Loucy (cell line): Measurements from ENCODE around the gene SPIRE2.

Experiments
- H2AFZ ChIP-seq: fragments of 200-600 bp; sonication (generic); 2 replicates; pipeline ENCODE4 v1.6.0; 2016; ENCODE audit warnings: antibody characterized with exemption, mild to moderate bottlenecking, low read length, moderate library complexity
- H3F3A ChIP-seq: fragments of 200-600 bp; 2 replicates; pipeline ENCODE4 v1.6.0; 2016; ENCODE audit warnings: antibody characterized with exemption, low read depth, mild to moderate bottlenecking
- H3K27me3 ChIP-seq: fragments of 200-600 bp; sonication (generic); 2 replicates; pipeline ENCODE4 v1.6.1; 2014; ENCODE audit warnings: low read length, mild to moderate bottlenecking; ENCODE audit not compliant: insufficient read depth, poor library complexity, severe bottlenecking
- H3K36me3 ChIP-seq: fragments of 200-600 bp; sonication (generic); 2 replicates; pipeline ENCODE4 v1.6.1; 2016; ENCODE audit warnings: low read length; ENCODE audit not compliant: insufficient read depth
- H3K4me1 ChIP-seq: fragments of 200-600 bp; sonication (generic); 2 replicates; pipeline ENCODE4 v1.5.1; 2014; ENCODE audit warnings: low read length, mild to moderate bottlenecking; ENCODE audit not compliant: insufficient read depth, poor library complexity, severe bottlenecking
- H3K4me2 ChIP-seq: fragments of 200-600 bp; sonication (generic); 2 replicates; pipeline ENCODE4 v1.6.0; 2014; ENCODE audit warnings: antibody characterized with exemption, low read length, low read depth, mild to moderate bottlenecking; ENCODE audit not compliant: poor library complexity, severe bottlenecking
- H3K4me3 ChIP-seq: fragments of 200-600 bp; sonication (generic); 2 replicates; pipeline ENCODE4 v1.5.1; 2014; ENCODE audit warnings: low read length, mild to moderate bottlenecking, mixed read lengths; ENCODE audit not compliant: poor library complexity, severe bottlenecking
- H3K79me2 ChIP-seq: fragments of 200-600 bp; sonication (generic); 2 replicates; pipeline ENCODE4 v1.6.1; 2014; ENCODE audit warnings: low read length; ENCODE audit not compliant: insufficient read depth
- H3K9ac ChIP-seq: fragments of 200-600 bp; sonication (generic); 2 replicates; pipeline ENCODE4 v1.6.0; 2014; ENCODE audit warnings: mild to moderate bottlenecking, low read depth, low read length, moderate library complexity; ENCODE audit not compliant: poor library complexity, severe bottlenecking
- H3K9me2 ChIP-seq: fragments of 200-600 bp; sonication (generic); replicated peaks from 2 replicates; pipeline ENCODE4 v1.6.1; 2016; ENCODE audit warnings: low read depth, low read length, mixed read lengths
- H3K9me3 ChIP-seq: fragments of 200-600 bp; sonication (generic); 2 replicates; pipeline ENCODE4 v1.6.1; 2014; ENCODE audit warnings: mild to moderate bottlenecking, antibody characterized with exemption, low read length, low read depth; ENCODE audit not compliant: insufficient read depth
- H4K20me1 ChIP-seq: fragments of 200-600 bp; sonication (generic); 2 replicates; pipeline ENCODE4 v1.6.0; 2014; ENCODE audit warnings: antibody characterized with exemption, low read length, mild to moderate bottlenecking; ENCODE audit not compliant: insufficient read depth, poor library complexity, severe bottlenecking
- EZH2phosphoT487 ChIP-seq: fragments of 200-600 bp; IDR thresholded peaks from 2 replicates; pipeline ENCODE4 v1.6.1; 2018; ENCODE audit warnings: antibody characterized with exemption, mild to moderate bottlenecking, moderate library complexity, borderline replicate concordance
- TF ChIP-seq, protein P1 (sequence below): fragments of 200-600 bp; sonication (generic); conservative IDR thresholded peaks from 2 replicates; pipeline ENCODE4 v1.5.1; 2014; ENCODE audit warnings: mild to moderate bottlenecking, antibody characterized with exemption, low read length

SPIRE2 gene

DNA sequence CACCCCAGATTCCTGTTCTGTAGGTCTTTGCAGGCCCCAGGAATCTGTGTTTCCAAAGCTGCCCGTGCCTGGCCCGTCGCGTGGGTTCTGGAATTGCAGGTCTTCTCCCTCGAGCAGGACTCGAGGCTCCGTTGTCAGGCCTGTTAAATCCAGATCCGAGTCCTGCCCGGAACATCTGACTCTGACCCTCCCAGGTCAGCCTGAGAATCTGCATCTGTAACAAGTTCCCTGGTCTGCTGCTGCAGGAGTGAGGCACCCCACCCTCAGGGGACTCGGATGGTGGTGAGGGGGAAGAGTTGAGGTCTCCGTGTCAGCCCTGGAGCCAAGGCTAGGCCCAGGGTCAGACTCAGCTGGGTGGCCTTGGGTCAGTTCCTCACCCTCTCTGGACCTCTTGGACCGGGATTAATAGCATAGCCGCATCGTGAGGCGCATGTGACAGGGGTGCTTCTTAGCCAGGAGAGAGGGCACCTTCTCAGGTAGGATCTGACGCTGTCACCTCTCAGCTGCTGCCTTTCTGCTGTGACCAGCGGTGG, 8.8 kb downstream of the SPIRE2 start:
- Histone ChIP-seq H3K4me3 (peak overlapping the region; percentile 43), H3K27me3 (no peaks in the 10 kb centered on the region), H3F3A (no peaks in the 10 kb centered on the region), H3K4me1 (no peaks in the 10 kb centered on the region), H3K79me2 (no peaks in the 10 kb centered on the region), H3K4me2 (peak overlapping the region; percentile 46), H2AFZ (peak overlapping the region; percentile 64; the same call in 1 of the 2 replicates), H3K9ac (no peak overlapping the region), H4K20me1 (no peaks in the 10 kb centered on the region), H3K9me3 (no peaks in the 10 kb centered on the region), H3K9me2 (no peaks in the 10 kb centered on the region), H3K36me3 (no peaks in the 10 kb centered on the region)
- no peak for TF ChIP-seq EZH2phosphoT487
- TF ChIP-seq, protein P1, sequence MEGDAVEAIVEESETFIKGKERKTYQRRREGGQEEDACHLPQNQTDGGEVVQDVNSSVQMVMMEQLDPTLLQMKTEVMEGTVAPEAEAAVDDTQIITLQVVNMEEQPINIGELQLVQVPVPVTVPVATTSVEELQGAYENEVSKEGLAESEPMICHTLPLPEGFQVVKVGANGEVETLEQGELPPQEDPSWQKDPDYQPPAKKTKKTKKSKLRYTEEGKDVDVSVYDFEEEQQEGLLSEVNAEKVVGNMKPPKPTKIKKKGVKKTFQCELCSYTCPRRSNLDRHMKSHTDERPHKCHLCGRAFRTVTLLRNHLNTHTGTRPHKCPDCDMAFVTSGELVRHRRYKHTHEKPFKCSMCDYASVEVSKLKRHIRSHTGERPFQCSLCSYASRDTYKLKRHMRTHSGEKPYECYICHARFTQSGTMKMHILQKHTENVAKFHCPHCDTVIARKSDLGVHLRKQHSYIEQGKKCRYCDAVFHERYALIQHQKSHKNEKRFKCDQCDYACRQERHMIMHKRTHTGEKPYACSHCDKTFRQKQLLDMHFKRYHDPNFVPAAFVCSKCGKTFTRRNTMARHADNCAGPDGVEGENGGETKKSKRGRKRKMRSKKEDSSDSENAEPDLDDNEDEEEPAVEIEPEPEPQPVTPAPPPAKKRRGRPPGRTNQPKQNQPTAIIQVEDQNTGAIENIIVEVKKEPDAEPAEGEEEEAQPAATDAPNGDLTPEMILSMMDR = no peak

DNA sequence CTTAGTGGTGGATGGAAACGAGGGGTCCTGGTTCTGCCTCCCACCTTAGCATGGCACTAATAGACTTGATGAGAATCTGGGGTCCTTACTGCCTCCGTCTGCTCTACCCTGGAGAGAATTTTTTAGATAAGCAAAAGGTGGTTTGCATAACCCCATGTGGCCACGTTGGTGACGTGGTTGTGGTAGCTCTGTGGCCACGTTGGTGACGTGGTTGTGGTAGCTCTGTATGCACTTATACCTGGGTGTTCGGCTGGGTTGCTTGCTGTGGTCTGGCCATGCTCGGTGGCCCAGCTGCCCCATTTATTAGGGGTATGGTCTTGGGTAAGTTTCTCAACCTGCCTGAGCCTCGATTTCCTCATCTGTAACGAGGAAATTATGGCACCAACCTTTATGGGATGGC, 13.0 kb downstream of the SPIRE2 start:
- Histone ChIP-seq H3K36me3 (no peaks in the 10 kb centered on the region), H3K27me3 (no peaks in the 10 kb centered on the region), H3K9ac (no peak overlapping the region), H3K9me3 (no peaks in the 10 kb centered on the region), H3K4me3 (no peak overlapping the region), H3K79me2 (no peaks in the 10 kb centered on the region), H3F3A (no peaks in the 10 kb centered on the region), H3K4me1 (no peaks in the 10 kb centered on the region), H2AFZ (no peak overlapping the region), H3K9me2 (no peaks in the 10 kb centered on the region), H4K20me1 (no peaks in the 10 kb centered on the region), H3K4me2 (no peak overlapping the region)
- TF ChIP-seq EZH2phosphoT487 = no peak
- TF ChIP-seq, protein P1 = no peak

DNA sequence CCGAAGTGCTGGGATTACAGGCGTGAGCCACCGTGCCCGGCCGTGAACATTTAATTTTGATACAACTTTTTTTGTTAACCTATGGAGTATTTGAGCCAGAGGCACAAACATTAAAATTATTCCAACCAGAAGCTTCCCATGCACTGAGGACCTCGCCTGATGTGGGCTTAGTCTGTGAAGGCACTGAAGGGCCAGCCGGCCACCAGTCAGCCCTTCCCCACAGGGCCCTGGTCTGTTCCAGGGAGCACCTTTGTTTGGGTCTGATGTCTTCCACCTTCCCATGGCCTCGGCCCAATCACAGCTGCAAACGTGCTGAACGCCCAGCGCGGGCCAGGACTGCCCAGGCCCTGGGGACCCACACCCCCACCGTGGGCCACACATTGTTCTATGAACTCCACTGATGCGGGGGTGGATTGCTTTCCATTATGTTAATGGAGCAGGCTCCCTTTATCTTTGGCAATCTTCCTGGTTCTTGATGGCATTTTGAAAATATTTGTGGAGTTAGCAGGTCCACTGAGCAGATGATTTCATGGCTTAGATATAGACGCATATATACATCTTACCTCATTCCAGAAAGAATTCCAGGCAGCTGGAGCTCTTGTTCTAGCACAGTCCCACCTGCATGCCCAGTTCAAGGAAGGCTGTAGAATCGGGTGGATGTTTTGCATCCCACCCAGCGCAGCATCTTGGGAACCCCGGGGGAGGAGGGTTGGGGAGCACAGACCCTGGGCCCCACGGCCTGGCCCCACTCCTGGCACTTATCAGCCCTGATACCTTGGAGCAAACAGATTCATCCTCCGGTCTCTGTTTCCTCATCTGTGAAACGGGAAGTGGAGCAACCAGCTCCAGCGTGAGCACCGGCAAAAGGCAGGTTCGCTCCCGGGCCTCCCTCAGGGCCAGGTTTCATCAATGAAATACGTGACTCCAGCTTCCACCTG, 14.5 kb downstream of the SPIRE2 start:
- Histone ChIP-seq H3K9ac (no peak overlapping the region), H3K9me2 (no peaks in the 10 kb centered on the region), H3F3A (no peaks in the 10 kb centered on the region), H3K4me2 (no peak overlapping the region), H3K27me3 (no peaks in the 10 kb centered on the region), H2AFZ (no peak overlapping the region), H3K4me3 (no peak overlapping the region), H3K4me1 (no peaks in the 10 kb centered on the region), H4K20me1 (no peaks in the 10 kb centered on the region), H3K9me3 (no peaks in the 10 kb centered on the region), H3K36me3 (no peaks in the 10 kb centered on the region), H3K79me2 (no peaks in the 10 kb centered on the region)
- TF ChIP-seq EZH2phosphoT487 = no peak
- TF ChIP-seq, protein P1 = no peak
